Neuronal stem cell (in vitro differentiated cells): Measurements from ENCODE around the gene ANKRD44.
"Not testable (repeated sequence)": the region's sequence is repeated elsewhere in the genome, so short reads cannot be mapped to it uniquely, and the experiment has no call there.

Source experiments
- DNase-seq: peaks from one replicate; pipeline ENCODE4 v3.0.0-alpha.2; 2013; ENCODE audit warnings: low spot score
- H2AFZ ChIP-seq: one replicate; pipeline ENCODE4 v1.6.1; 2013; ENCODE audit warnings: mild to moderate bottlenecking, low read length, inconsistent platforms
- H2AK5ac ChIP-seq: 2 replicates; pipeline ENCODE4 v1.6.1; 2013; ENCODE audit warnings: low read depth, mild to moderate bottlenecking, inconsistent platforms, low read length, moderate library complexity, mixed read lengths
- H2BK120ac ChIP-seq: 2 replicates; pipeline ENCODE4 v1.6.1; 2013; ENCODE audit warnings: low read depth, mild to moderate bottlenecking, inconsistent platforms, low read length, moderate library complexity, mixed read lengths
- H2BK12ac ChIP-seq: one replicate; pipeline ENCODE4 v1.6.1; 2013; ENCODE audit warnings: low read length, inconsistent platforms
- H2BK15ac ChIP-seq: 2 replicates; pipeline ENCODE4 v1.6.1; 2013; ENCODE audit warnings: mild to moderate bottlenecking, low read length, inconsistent platforms, mixed read lengths
- H2BK5ac ChIP-seq: one replicate; pipeline ENCODE4 v1.6.1; 2013; ENCODE audit warnings: inconsistent platforms, mild to moderate bottlenecking, low read length, moderate library complexity
- H3K14ac ChIP-seq: one replicate; pipeline ENCODE4 v1.6.1; 2013; ENCODE audit warnings: low read length, inconsistent platforms
- H3K18ac ChIP-seq: 2 replicates; pipeline ENCODE4 v1.6.1; 2013; ENCODE audit warnings: low read length, inconsistent platforms
- H3K23ac ChIP-seq: 2 replicates; pipeline ENCODE4 v1.6.1; 2013; ENCODE audit warnings: low read depth, mild to moderate bottlenecking, mixed read lengths, low read length, inconsistent platforms; ENCODE audit not compliant: poor library complexity
- H3K27ac ChIP-seq: replicated peaks from 3 replicates; pipeline ENCODE4 v1.5.1; 2013; ENCODE audit warnings: low read length, inconsistent platforms
- H3K27me3 ChIP-seq, 3 experiments: 2 replicates each; pipeline ENCODE4 v1.6.1; 2013; ENCODE audit warnings: low read length in 3 of 3, mild to moderate bottlenecking in 2 of 3, inconsistent platforms in 1 of 3, low read depth in 1 of 3, mixed read lengths in 1 of 3, moderate library complexity in 1 of 3; ENCODE audit not compliant: control insufficient read depth in 3 of 3, insufficient read depth in 3 of 3
- H3K36me3 ChIP-seq, 2 donors: replicated peaks in 1 of 2; 2 replicates each; pipeline ENCODE4 v1.6.1; 2013; ENCODE audit warnings: low read length in 2 of 2; ENCODE audit not compliant: control insufficient read depth in 2 of 2, insufficient read depth in 2 of 2
- H3K4ac ChIP-seq: 2 replicates; pipeline ENCODE4 v1.6.1; 2013; ENCODE audit warnings: inconsistent platforms, mild to moderate bottlenecking, low read length, moderate library complexity
- H3K4me1 ChIP-seq, 2 donors: 1 replicate in 1 of 2; 2 replicates in 1 of 2; pipeline ENCODE4 v1.6.1; 2013; ENCODE audit warnings: low read length in 2 of 2, low read depth in 1 of 2; ENCODE audit not compliant: control insufficient read depth in 2 of 2, insufficient read depth in 1 of 2
- H3K4me2 ChIP-seq: one replicate; pipeline ENCODE4 v1.6.1; 2013; ENCODE audit warnings: mild to moderate bottlenecking, low read length, inconsistent platforms; ENCODE audit not compliant: insufficient read depth, poor library complexity, severe bottlenecking
- H3K4me3 ChIP-seq, 2 donors: 2 replicates each; pipeline ENCODE4 v1.5.1; 2013; ENCODE audit warnings: low read length in 2 of 2, mild to moderate bottlenecking in 2 of 2, inconsistent platforms in 1 of 2, moderate library complexity in 1 of 2
- H3K79me1 ChIP-seq: one replicate; pipeline ENCODE4 v1.6.1; 2013; ENCODE audit warnings: low read depth, mild to moderate bottlenecking, inconsistent platforms, low read length, moderate library complexity
- H3K9ac ChIP-seq: one replicate; pipeline ENCODE4 v1.6.1; 2013; ENCODE audit warnings: mild to moderate bottlenecking, low read depth, low read length, inconsistent platforms; ENCODE audit not compliant: poor library complexity
- H3K9me3 ChIP-seq, 2 donors: replicated peaks in 1 of 2; 2 replicates each; pipeline versions ENCODE3 to v1.6.1; 2013; ENCODE audit warnings: low read length in 2 of 2, mild to moderate bottlenecking in 2 of 2, inconsistent platforms in 1 of 2, low read depth in 1 of 2, mixed read lengths in 1 of 2, moderate library complexity in 1 of 2; ENCODE audit not compliant: control insufficient read depth in 2 of 2, insufficient read depth in 1 of 2
- H4K8ac ChIP-seq: one replicate; pipeline ENCODE4 v1.6.1; 2013; ENCODE audit warnings: low read depth, mild to moderate bottlenecking, inconsistent platforms, low read length, moderate library complexity
- H4K91ac ChIP-seq: one replicate; pipeline ENCODE4 v1.6.1; 2013; ENCODE audit warnings: low read length, low read depth, mild to moderate bottlenecking, inconsistent platforms; ENCODE audit not compliant: poor library complexity
- WGBS, 2 donors: extraction: QIAGEN DNeasy Blood & Tissue Kit; methylation state at CpG; one replicate each; pipeline ENCODE4 v1.1.7; 2013; ENCODE audit warnings: missing lambda C conversion rate in 2 of 2, mixed read lengths in 1 of 2; ENCODE audit not compliant: insufficient read length in 2 of 2, insufficient replicate concordance in 1 of 2; ENCODE audit errors: extremely low coverage in 2 of 2; 5-methylcytosine and 5-hydroxymethylcytosine counted together

ANKRD44 gene

GRCh38 chr2:197292619-197293018 lies 18.0 kb downstream of the ANKRD44 start:
- no peak overlapping the region for H3K14ac ChIP-seq
- H3K23ac ChIP-seq: no peak overlapping the region
- H3K4me2 ChIP-seq: no peak overlapping the region
- no peak overlapping the region for H3K4me3 ChIP-seq
- H2BK15ac ChIP-seq: no peak overlapping the region
- no peak overlapping the region for H2BK120ac ChIP-seq
- no peak overlapping the region for H3K27ac ChIP-seq
- no peak overlapping the region for H3K4ac ChIP-seq
- H3K4me1 ChIP-seq: no peaks in the 10 kb centered on the region
- H2AK5ac ChIP-seq: no peak overlapping the region
- no peak overlapping the region for H2BK5ac ChIP-seq
- H2AFZ ChIP-seq: no peak overlapping the region
- no peak overlapping the region for H4K8ac ChIP-seq
- H3K9ac ChIP-seq: no peak overlapping the region
- no peak overlapping the region for H4K91ac ChIP-seq
- DNase-seq: no peak
- no peak overlapping the region for H2BK12ac ChIP-seq
- no peaks in the 10 kb centered on the region for H3K36me3 ChIP-seq
- H3K27me3 ChIP-seq: peaks cover 0 to 2% (median 0%) of the 10 kb centered on the region in 3 experiments
- no CpG with 5 or more reads among the region's 2 CpGs for WGBS, 2 donors
- H3K18ac ChIP-seq: no peak overlapping the region
- H3K9me3 ChIP-seq: no peaks in the 10 kb centered on the region
- H3K79me1 ChIP-seq: no peaks in the 10 kb centered on the region

- not testable (repeated sequence) for DNase-seq, H3K9me3 ChIP-seq, H3K4ac ChIP-seq, H3K27ac ChIP-seq, H2BK5ac ChIP-seq, H3K27me3 ChIP-seq, H3K79me1 ChIP-seq, H3K4me3 ChIP-seq, H3K23ac ChIP-seq, H3K9ac ChIP-seq, H3K18ac ChIP-seq, H3K36me3 ChIP-seq, H4K91ac ChIP-seq, H3K4me1 ChIP-seq, H2AFZ ChIP-seq, H4K8ac ChIP-seq, H3K14ac ChIP-seq, H2BK120ac ChIP-seq, H2AK5ac ChIP-seq, H2BK12ac ChIP-seq, H2BK15ac ChIP-seq, H3K4me2 ChIP-seq
- WGBS, 2 donors: no CpG with 5 or more reads among the region's 7 CpGs
Measured at GRCh38 chr2:197287596-197287932, 23.0 kb downstream of the ANKRD44 start.

GRCh38 chr2:197286805-197287595 lies 23.6 kb downstream of the ANKRD44 start:
- Histone ChIP-seq H3K9ac (no peak overlapping the region), H4K8ac (no peak overlapping the region), H2AFZ (no peak overlapping the region), H4K91ac (no peak overlapping the region), H3K18ac (no peak overlapping the region), H2BK15ac (no peak overlapping the region), H2BK5ac (no peak overlapping the region), H3K4me1 (no peaks in the 10 kb centered on the region), H3K4me2 (no peak overlapping the region), H2AK5ac (no peak overlapping the region), H3K79me1 (no peaks in the 10 kb centered on the region), H2BK12ac (no peak overlapping the region), H3K4ac (no peak overlapping the region), H3K4me3 (no peak overlapping the region), H2BK120ac (no peak overlapping the region), H3K9me3 (no peaks in the 10 kb centered on the region), H3K27me3 (no peaks in the 10 kb centered on the region), H3K23ac (no peak overlapping the region), H3K27ac (no peak overlapping the region), H3K36me3 (no peaks in the 10 kb centered on the region), H3K14ac (no peak overlapping the region)
- DNase-seq: no peak
- no CpG with 5 or more reads among the region's 8 CpGs for WGBS, 2 donors

GRCh38 chr2:197285361-197285760 lies 25.2 kb downstream of the ANKRD44 start:
- Histone ChIP-seq H3K4me3 (no peak overlapping the region), H2BK12ac (no peak overlapping the region), H3K4ac (no peak overlapping the region), H2BK5ac (no peak overlapping the region), H2AK5ac (no peak overlapping the region), H3K27ac (no peak overlapping the region), H3K27me3 (no peaks in the 10 kb centered on the region), H2BK15ac (no peak overlapping the region), H3K4me1 (no peaks in the 10 kb centered on the region), H3K9me3 (no peaks in the 10 kb centered on the region), H4K91ac (no peak overlapping the region), H4K8ac (no peak overlapping the region), H3K23ac (no peak overlapping the region), H3K9ac (no peak overlapping the region), H3K36me3 (no peaks in the 10 kb centered on the region), H2BK120ac (no peak overlapping the region), H3K4me2 (no peak overlapping the region), H2AFZ (no peak overlapping the region), H3K79me1 (no peaks in the 10 kb centered on the region), H3K18ac (no peak overlapping the region), H3K14ac (no peak overlapping the region)
- WGBS, 2 donors: no CpG with 5 or more reads among the region's 3 CpGs
- no peak for DNase-seq
